GM12878 (cell line): Measurements from ENCODE around the gene RALGAPA1. TPM values are rescaled to one million over a fixed set of nuclear protein-coding genes. Genes with fewer than 3 reads are reported as not detected.

Experiments used
- ATAC-seq: fragments of 200-7000 bp; cut with Tn5 transposase; 3 replicates; pipeline ENCODE4 v1.9.1; 2020; ENCODE audit warnings: mild to moderate bottlenecking, moderate library complexity
- BruUV-seq: library from RNA; stranded (reverse); fragments of 400-500 nt; replicated peaks from 2 replicates; lab custom pipeline; 2021; lab: Mats Ljungman, UMichigan
- CTCF ChIA-PET: fragments of 300-600 bp; sonication (Branson Sonifier 250); formaldehyde crosslinking; extraction: SDS; loops from one replicate; lab custom pipeline; 2021; ENCODE audit warnings: inconsistent platforms; lab: Yijun Ruan, JAX
- POLR2A ChIA-PET: fragments of 350-600 bp; formaldehyde crosslinking; extraction: SDS; loops from one replicate; lab custom pipeline; 2021; ENCODE audit warnings: inconsistent platforms; lab: Charles Lee
- RAD21 ChIA-PET: fragments of 300-600 bp; sonication (Branson Sonifier 250); formaldehyde crosslinking; loops from one replicate; lab custom pipeline; 2023; ENCODE audit warnings: antibody characterized with exemption; ENCODE audit not compliant: unreplicated experiment; lab: Charles Lee
- SMC1A ChIA-PET: fragments of 300-600 bp; sonication (Branson Sonifier 250); formaldehyde crosslinking; loops from one replicate; lab custom pipeline; 2023; ENCODE audit not compliant: unreplicated experiment, uncharacterized antibody; lab: Charles Lee
- DNase-seq: peaks from one replicate; pipeline ENCODE4 v3.0.0-alpha.2; 2011; ENCODE audit warnings: low read depth, low spot score
- FAIRE-seq: peaks from 3 replicates; lab custom pipeline; 2011; peaks lifted over from hg19 to GRCh38; lab: Jason Lieb, UNC
- H2AFZ ChIP-seq: 2 replicates; pipeline ENCODE4 v1.6.0; 2011; ENCODE audit warnings: low read depth, low read length, control low read depth; ENCODE audit not compliant: control insufficient read depth
- H3K27ac ChIP-seq: 2 replicates; pipeline ENCODE4 v1.5.1; 2011; ENCODE audit warnings: control low read depth; ENCODE audit not compliant: control insufficient read depth, insufficient read depth
- H3K27me3 ChIP-seq, 2 experiments: replicated peaks in 1 of 2; 2 replicates each; pipeline versions ENCODE4 v1.6.0 to v1.6.1; 2011; ENCODE audit warnings: low read length in 1 of 2; ENCODE audit not compliant: control insufficient read depth in 2 of 2, insufficient read depth in 2 of 2
- H3K36me3 ChIP-seq, 2 experiments: 2 replicates each; pipeline ENCODE4 v1.5.1; 2011; ENCODE audit warnings: low read length in 1 of 2; ENCODE audit not compliant: control insufficient read depth in 2 of 2, insufficient read depth in 2 of 2
- H3K4me1 ChIP-seq: 2 replicates; pipeline ENCODE4 v1.6.1; 2011; ENCODE audit warnings: mild to moderate bottlenecking, low read length, moderate library complexity, mixed read lengths; ENCODE audit not compliant: control insufficient read depth, insufficient read depth
- H3K4me2 ChIP-seq: 2 replicates; pipeline ENCODE4 v1.6.0; 2011; ENCODE audit warnings: control low read depth; ENCODE audit not compliant: control insufficient read depth, insufficient read depth
- H3K4me3 ChIP-seq: fragments of 200-600 bp; sonication (generic); 2 replicates; pipeline ENCODE4 v1.5.1; 2016
- H3K79me2 ChIP-seq: 2 replicates; pipeline ENCODE4 v1.6.0; 2011; ENCODE audit warnings: low read length; ENCODE audit not compliant: control insufficient read depth, insufficient read depth
- H3K9ac ChIP-seq: 2 replicates; pipeline ENCODE4 v1.8.0; 2011; ENCODE audit warnings: low read length, control low read depth, mixed read lengths; ENCODE audit not compliant: control insufficient read depth, insufficient read depth
- H3K9me3 ChIP-seq: replicated peaks from 3 replicates; pipeline ENCODE4 v1.5.1; 2011; ENCODE audit warnings: mild to moderate bottlenecking, low read length; ENCODE audit not compliant: control insufficient read depth, insufficient read depth
- H4K20me1 ChIP-seq: 2 replicates; pipeline ENCODE4 v1.6.0; 2011; ENCODE audit not compliant: control insufficient read depth, insufficient read depth
- ASH2L ChIP-seq: fragments of 300-600, 200-600 bp; sonication (generic); IDR thresholded peaks from 2 replicates; pipeline ENCODE4 v1.6.1; 2017; ENCODE audit warnings: low read depth, mild to moderate bottlenecking, borderline replicate concordance
- DPF2 ChIP-seq: fragments of 450-650 bp; IDR thresholded peaks from 2 replicates; pipeline ENCODE4 v1.6.1; 2017; ENCODE audit warnings: mild to moderate bottlenecking
- EED ChIP-seq: sonication (generic); IDR thresholded peaks from 2 replicates; pipeline ENCODE4 v1.6.1; 2016; ENCODE audit warnings: antibody characterized with exemption, low read depth
- HDAC6 ChIP-seq: fragments of 200-600 bp; sonication (generic); IDR thresholded peaks from one replicate; pipeline ENCODE4 v1.8.0; 2017; ENCODE audit warnings: antibody characterized with exemption; ENCODE audit not compliant: unreplicated experiment
- MLLT1 ChIP-seq: fragments of 450-650 bp; IDR thresholded peaks from 2 replicates; pipeline ENCODE4 v1.6.1; 2016; ENCODE audit warnings: mild to moderate bottlenecking
- RAD21 ChIP-seq: IDR thresholded peaks from 2 replicates; pipeline ENCODE4 v1.6.1; 2011; ENCODE audit warnings: mild to moderate bottlenecking, low read depth, low read length, moderate library complexity; ENCODE audit not compliant: insufficient read depth
- RUNX3 ChIP-seq: IDR thresholded peaks from 2 replicates; pipeline ENCODE4 v1.6.1; 2012; ENCODE audit warnings: low read length, inconsistent platforms
- SKIL ChIP-seq: fragments of 450-650 bp; IDR thresholded peaks from 2 replicates; pipeline ENCODE4 v1.6.1; 2017; ENCODE audit warnings: mild to moderate bottlenecking, low read depth, inconsistent platforms; ENCODE audit not compliant: poor library complexity, severe bottlenecking
- SUZ12 ChIP-seq: fragments of 200-600 bp; sonication (generic); IDR thresholded peaks from one replicate; pipeline ENCODE4 v1.6.1; 2018; ENCODE audit warnings: antibody characterized with exemption, mild to moderate bottlenecking; ENCODE audit not compliant: unreplicated experiment
- WGBS: methylation state at CpG from one replicate; pipeline ENCODE4 v1.1.6; 2016; ENCODE audit warnings: low lambda C conversion rate; ENCODE audit not compliant: insufficient replicate concordance, insufficient coverage; ENCODE audit errors: missing lambda C conversion rate; 5-methylcytosine and 5-hydroxymethylcytosine counted together
- in situ Hi-C: fragments of 300-500 bp; cut with MboI; formaldehyde crosslinking; loops from 9 replicates; pipeline ENCODE4 v1.14.3; 2018; ENCODE audit warnings: mixed read lengths
- intact Hi-C: fragments of 100-400 bp; cut with micrococcal nuclease; formaldehyde crosslinking; loops from one replicate; pipeline ENCODE4 v1.14.2; 2022; ENCODE audit not compliant: unreplicated experiment
- polyA plus RNA-seq, 11 experiments: library from polyadenylated mRNA; depleted of rRNA in 4 of 11; unstranded in 6 of 11; stranded (reverse) in 5 of 11; fragments of >200 nt; fragmentation: Nextera tagmentation in 4 of 11; fragmentation: Illumina TruSeq in 1 of 11; extraction: Ambion mirVana in 4 of 11; extraction: Trizol in 1 of 11; gene quantifications; 1 replicate in 1 of 11; 2 replicates in 10 of 11; pipeline versions ENCODE4 v1.2.1 to v1.2.3, GENCODE V29; 2011 to 2016; ENCODE audit warnings: inconsistent platforms in 2 of 11, missing spikeins in 2 of 11, low read depth in 1 of 11
- total RNA-seq, 4 experiments: library from RNA; depleted of rRNA in 3 of 4; stranded (reverse); fragments of >200 nt in 3 of 4; fragmentation: Illumina TruSeq in 1 of 4; extraction: Trizol in 1 of 4; gene quantifications; 2 replicates each; pipeline versions ENCODE4 v1.2.1 to v1.2.3, GENCODE V29; 2013 to 2021

RALGAPA1 gene
- total and polyA plus RNA-seq, 10 of the 15 experiments (the other 5 are each of a cell fraction or from before 2014, with no cell fraction given): 5.6 to 26.7 (median 14.7) TPM

- Histone ChIP-seq H3K36me3 (0 out of 4 replicates have a peak, but pooled peaks cover 0 to 2% of the 10 kb centered on the region in 2 experiments), H2AFZ (no peak overlapping the region), H3K4me1 (no peaks in the 10 kb centered on the region), H3K9ac (no peak overlapping the region), H3K79me2 (no peaks in the 10 kb centered on the region), H4K20me1 (no peaks in the 10 kb centered on the region), H3K9me3 (no peaks in the 10 kb centered on the region), H3K4me3 (no peak overlapping the region), H3K27me3 (no peaks in the 10 kb centered on the region), H3K27ac (no peak overlapping the region), H3K4me2 (no peak overlapping the region)
- ChIA-PET POLR2A (no interaction called here), CTCF (interaction anchor here (0.6 kb wide), 1 partner anchor 1909 kb away, joined by 3 read pairs; no protein-coding TSS in a partner anchor), SMC1A (no interaction called here), RAD21 (no interaction called here)
- ATAC-seq (no peak), DNase-seq (no peak), FAIRE-seq (no peak)
- no TSS peak for BruUV-seq
- in situ Hi-C loops (no loop called here), intact Hi-C loops (no loop called here)
- TF ChIP-seq ASH2L: no peak
- TF ChIP-seq RUNX3: no peak
- TF ChIP-seq MLLT1: no peak
- no peak for TF ChIP-seq DPF2
- no peak for TF ChIP-seq RAD21
- no peak for TF ChIP-seq SUZ12
- no peak for TF ChIP-seq EED
- TF ChIP-seq SKIL: no peak
- TF ChIP-seq HDAC6: no peak
- 95% methylated on average over 1 of the region's 1 CpG for WGBS
These were observed 156.1 kb downstream of the RALGAPA1 start for GRCh38 chr14:35653045-35653444.
